Keratinocyte (primary cell): Measurements from ENCODE around the gene ARID3A. TPM values are rescaled to one million over a fixed set of nuclear protein-coding genes. Genes with fewer than 3 reads are reported as not detected.

Experiments
- DNase-seq: peaks from one replicate; pipeline ENCODE4 v3.0.0-alpha.2; 2011; ENCODE audit warnings: low read depth, missing footprints, low spot score
- FAIRE-seq: peaks from 2 replicates; lab custom pipeline; 2011; peaks lifted over from hg19 to GRCh38; lab: Jason Lieb, UNC
- H2AFZ ChIP-seq: 2 replicates; pipeline ENCODE4 v1.6.0; 2012; ENCODE audit warnings: low read length, control low read depth, inconsistent platforms; ENCODE audit not compliant: control insufficient read depth
- H3K27ac ChIP-seq: 2 replicates; pipeline ENCODE4 v1.5.1; 2011; ENCODE audit warnings: low read length; ENCODE audit not compliant: control insufficient read depth, insufficient read depth
- H3K27me3 ChIP-seq: 3 replicates; pipeline ENCODE4 v1.6.0; 2011; ENCODE audit warnings: low read length; ENCODE audit not compliant: control insufficient read depth, insufficient read depth; ENCODE audit errors: extremely low read depth
- H3K36me3 ChIP-seq, 2 experiments: 2 replicates in 1 of 2; 3 replicates in 1 of 2; pipeline ENCODE4 v1.5.1; 2011; ENCODE audit warnings: low read length in 2 of 2, mild to moderate bottlenecking in 1 of 2; ENCODE audit not compliant: control insufficient read depth in 2 of 2, insufficient read depth in 2 of 2; ENCODE audit errors: extremely low read depth in 1 of 2
- H3K4me1 ChIP-seq: 3 replicates; pipeline ENCODE4 v1.5.1; 2011; ENCODE audit warnings: low read length; ENCODE audit not compliant: control insufficient read depth, insufficient read depth; ENCODE audit errors: extremely low read depth
- H3K4me2 ChIP-seq: 3 replicates; pipeline ENCODE4 v1.6.0; 2011; ENCODE audit warnings: low read depth, low read length; ENCODE audit not compliant: control insufficient read depth, insufficient read depth; ENCODE audit errors: extremely low read depth
- H3K4me3 ChIP-seq, 3 experiments: fragments of 200-600 bp in 1 of 3; sonication (generic) in 1 of 3; 2 replicates in 2 of 3; 3 replicates in 1 of 3; pipeline ENCODE4 v1.5.1; 2011 to 2016; ENCODE audit warnings: low read length in 3 of 3, mild to moderate bottlenecking in 3 of 3, control low read depth in 2 of 3, inconsistent platforms in 1 of 3, low read depth in 1 of 3, mixed read lengths in 1 of 3, mixed run types in 1 of 3, moderate library complexity in 1 of 3; ENCODE audit not compliant: control insufficient read depth in 2 of 3, insufficient read depth in 2 of 3; ENCODE audit errors: extremely low read depth in 1 of 3
- H3K79me2 ChIP-seq: 2 replicates; pipeline ENCODE4 v1.6.0; 2012; ENCODE audit warnings: low read length; ENCODE audit not compliant: control insufficient read depth, insufficient read depth
- H3K9ac ChIP-seq: 3 replicates; pipeline ENCODE4 v1.6.0; 2011; ENCODE audit warnings: low read length; ENCODE audit not compliant: control insufficient read depth, insufficient read depth; ENCODE audit errors: extremely low read depth
- H3K9me1 ChIP-seq: 3 replicates; pipeline ENCODE4 v1.6.0; 2011; ENCODE audit warnings: low read length; ENCODE audit not compliant: control insufficient read depth, insufficient read depth; ENCODE audit errors: extremely low read depth
- H3K9me3 ChIP-seq: 2 replicates; pipeline ENCODE4 v1.5.1; 2012; ENCODE audit warnings: low read depth, low read length; ENCODE audit not compliant: control insufficient read depth
- H4K20me1 ChIP-seq: 3 replicates; pipeline ENCODE4 v1.6.0; 2011; ENCODE audit warnings: low read length; ENCODE audit not compliant: control insufficient read depth, insufficient read depth; ENCODE audit errors: extremely low read depth
- EZH2 ChIP-seq: IDR thresholded peaks from one replicate; pipeline ENCODE4 v1.6.1; 2012; ENCODE audit warnings: inconsistent platforms, mild to moderate bottlenecking, low read length, moderate library complexity
- dilution Hi-C: fragments of 300-500 bp; cut with MboI; formaldehyde crosslinking; loops from one replicate; pipeline ENCODE4 v1.7.0; 2020; ENCODE audit warnings: low sequenced_read_pairs; ENCODE audit not compliant: extremely low pct_ligation_motif_present
- polyA plus RNA-seq, 5 experiments: library from polyadenylated mRNA; depleted of rRNA in 3 of 5; stranded (reverse) in 3 of 5; stranded (forward) in 1 of 5; unstranded in 1 of 5; fragments of >200 nt; gene quantifications; 1 replicate in 1 of 5; 2 replicates in 3 of 5; 3 replicates in 1 of 5; pipeline versions ENCODE4 v1.2.1 to v1.2.3, GENCODE V29; 2011 to 2012; ENCODE audit warnings: missing spikeins in 2 of 5, low read depth in 1 of 5, low replicate concordance in 1 of 5
- TF ChIP-seq, protein P1 (sequence below), 3 experiments: IDR thresholded peaks in 1 of 3; conservative IDR thresholded peaks in 1 of 3; optimal IDR thresholded peaks in 1 of 3; 2 replicates in 2 of 3; 3 replicates in 1 of 3; pipeline versions ENCODE3 to v1.5.1; 2011; ENCODE audit warnings: low read length in 3 of 3, mild to moderate bottlenecking in 3 of 3, moderate library complexity in 2 of 3, control low read depth in 1 of 3, inconsistent platforms in 1 of 3; ENCODE audit not compliant: insufficient read depth in 2 of 3; ENCODE audit errors: extremely low read depth in 1 of 3

ARID3A gene
- polyA plus RNA-seq, 1 donor (not counting 4 experiments of a cell fraction or from before 2014, with no cell fraction given) = 2.6 TPM

DNA sequence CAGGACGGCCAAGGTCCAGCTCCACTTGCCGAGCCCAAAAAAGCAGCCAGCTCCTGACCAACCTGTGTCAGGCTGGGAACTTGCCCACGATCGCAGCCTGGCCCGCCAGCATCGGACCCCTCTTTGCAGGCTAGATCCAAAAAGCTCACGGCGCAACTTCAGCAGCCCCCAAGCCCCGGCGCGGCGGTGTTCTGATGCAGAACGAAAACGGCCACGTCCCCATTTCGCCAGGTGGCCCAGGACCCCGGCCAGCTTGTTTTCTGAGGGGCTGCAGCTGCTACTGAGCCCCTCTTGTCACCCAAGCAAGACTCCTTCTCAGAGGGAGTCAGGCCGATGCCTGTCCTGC is 93.8 kb downstream of the ARID3A start:
- no peak overlapping the region for H2AFZ ChIP-seq
- peak overlapping the region; percentile 91 for H3K9ac ChIP-seq
- peak overlapping the region; percentile 68 to 95 (median 71) for H3K4me3 ChIP-seq
- H3K27ac ChIP-seq = peak overlapping the region; percentile 99
- no peaks in the 10 kb centered on the region for H3K9me3 ChIP-seq
- peaks cover 4% of the 10 kb centered on the region for H3K9me1 ChIP-seq
- dilution Hi-C loops = no loop called here
- FAIRE-seq (no peak), DNase-seq (no peak)
- peak overlapping the region; percentile 68 for H3K4me2 ChIP-seq
- H4K20me1 ChIP-seq = peaks cover 31% of the 10 kb centered on the region
- TF ChIP-seq EZH2 = no peak
- TF ChIP-seq, protein P1, sequence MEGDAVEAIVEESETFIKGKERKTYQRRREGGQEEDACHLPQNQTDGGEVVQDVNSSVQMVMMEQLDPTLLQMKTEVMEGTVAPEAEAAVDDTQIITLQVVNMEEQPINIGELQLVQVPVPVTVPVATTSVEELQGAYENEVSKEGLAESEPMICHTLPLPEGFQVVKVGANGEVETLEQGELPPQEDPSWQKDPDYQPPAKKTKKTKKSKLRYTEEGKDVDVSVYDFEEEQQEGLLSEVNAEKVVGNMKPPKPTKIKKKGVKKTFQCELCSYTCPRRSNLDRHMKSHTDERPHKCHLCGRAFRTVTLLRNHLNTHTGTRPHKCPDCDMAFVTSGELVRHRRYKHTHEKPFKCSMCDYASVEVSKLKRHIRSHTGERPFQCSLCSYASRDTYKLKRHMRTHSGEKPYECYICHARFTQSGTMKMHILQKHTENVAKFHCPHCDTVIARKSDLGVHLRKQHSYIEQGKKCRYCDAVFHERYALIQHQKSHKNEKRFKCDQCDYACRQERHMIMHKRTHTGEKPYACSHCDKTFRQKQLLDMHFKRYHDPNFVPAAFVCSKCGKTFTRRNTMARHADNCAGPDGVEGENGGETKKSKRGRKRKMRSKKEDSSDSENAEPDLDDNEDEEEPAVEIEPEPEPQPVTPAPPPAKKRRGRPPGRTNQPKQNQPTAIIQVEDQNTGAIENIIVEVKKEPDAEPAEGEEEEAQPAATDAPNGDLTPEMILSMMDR (optimal IDR thresholded peaks at IDR 0.05 in 1 of 3, IDR thresholded peaks at IDR 0.05 in 1 of 3, conservative IDR thresholded peaks at IDR 0.05 in 1 of 3; ENCODE audit: extremely low read depth in 1 of 3, insufficient read depth in 2 of 3, low read length in 3 of 3) = no peak
- H3K4me1 ChIP-seq = peaks cover 38% of the 10 kb centered on the region
- peaks cover 0 to 1% of the 10 kb centered on the region in 2 experiments for H3K36me3 ChIP-seq
- no peaks in the 10 kb centered on the region for H3K27me3 ChIP-seq
- peaks cover 63% of the 10 kb centered on the region for H3K79me2 ChIP-seq

DNA sequence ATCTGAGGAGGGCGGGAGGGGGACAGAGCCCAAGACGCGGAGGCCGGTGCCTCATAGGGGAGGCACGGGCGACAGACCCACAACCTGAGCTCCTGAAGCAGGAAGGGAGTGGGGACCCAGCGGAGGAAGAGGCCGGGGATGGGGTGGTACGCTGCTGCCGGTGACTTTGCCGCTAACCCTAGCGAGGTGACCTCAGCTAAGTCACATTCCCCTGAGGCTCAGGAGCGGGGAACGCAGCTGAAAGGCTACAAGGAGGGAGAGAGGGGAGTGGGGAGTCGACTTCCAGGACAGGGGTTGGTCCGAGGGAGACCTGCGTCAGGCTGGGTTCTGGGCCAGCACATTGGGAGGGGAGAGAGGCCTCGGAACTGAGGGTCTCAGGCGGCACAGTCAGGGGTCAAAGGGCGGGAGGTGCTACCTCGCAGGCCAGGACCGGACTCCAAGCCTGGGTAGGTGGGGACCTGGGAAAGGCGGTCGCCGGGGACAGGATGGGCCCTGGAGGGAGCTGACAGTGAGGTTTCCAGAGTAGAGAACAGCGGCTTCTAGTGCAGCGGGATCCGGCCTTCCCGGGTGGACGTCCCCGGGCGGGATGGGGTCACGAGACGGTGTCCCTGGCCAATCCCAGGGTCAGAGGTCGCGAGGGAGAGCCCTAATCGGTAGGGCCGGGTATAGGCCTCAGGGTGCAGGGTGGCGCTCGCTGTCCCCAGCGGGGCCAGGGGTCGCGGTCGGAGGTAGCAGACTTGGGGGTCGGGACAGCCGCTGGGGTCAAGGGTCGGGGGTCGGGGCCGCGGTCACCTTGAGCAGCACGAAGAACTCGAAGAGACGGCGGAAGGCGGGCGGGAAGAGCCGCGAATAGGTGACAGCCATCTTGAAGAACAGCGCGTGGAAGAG is 94.4 kb downstream of the ARID3A start:
- TF ChIP-seq, protein P1 (optimal IDR thresholded peaks at IDR 0.05 in 1 of 3, IDR thresholded peaks at IDR 0.05 in 1 of 3, conservative IDR thresholded peaks at IDR 0.05 in 1 of 3; ENCODE audit: extremely low read depth in 1 of 3, insufficient read depth in 2 of 3, low read length in 3 of 3) = no peak
- TF ChIP-seq EZH2 = no peak
- Histone ChIP-seq H4K20me1 (peaks cover 31% of the 10 kb centered on the region), H3K9me1 (peaks cover 4% of the 10 kb centered on the region), H3K9ac (peak overlapping the region; percentile 91), H3K9me3 (no peaks in the 10 kb centered on the region), H3K79me2 (peaks cover 57% of the 10 kb centered on the region), H3K27ac (peak overlapping the region; percentile 99), H2AFZ (no peak overlapping the region), H3K27me3 (no peaks in the 10 kb centered on the region), H3K4me2 (peak overlapping the region; percentile 68), H3K4me3 (peak overlapping the region; percentile 68 to 95 (median 71)), H3K4me1 (peaks cover 38% of the 10 kb centered on the region), H3K36me3 (peaks cover 0 to 1% of the 10 kb centered on the region in 2 experiments)
- FAIRE-seq (no peak), DNase-seq (no peak)
- dilution Hi-C loops = no loop called here
